Panc1 (cell line): ENCODE data around the gene CPLX1. TPM values are rescaled to one million over a fixed set of nuclear protein-coding genes. Genes with fewer than 3 reads are reported as not detected.

Experiments
- ATAC-seq: fragments of 200-7000 bp; cut with Tn5 transposase; 2 replicates; pipeline ENCODE4 v1.9.1; 2020; ENCODE audit warnings: mild to moderate bottlenecking, moderate library complexity
- BruUV-seq: library from RNA; stranded (reverse); fragments of 400-500 nt; replicated peaks from 2 replicates; lab custom pipeline; 2021; lab: Mats Ljungman, UMichigan
- CTCF ChIA-PET: fragments of 300-600 bp; sonication (Branson Sonifier 250); formaldehyde crosslinking; loops from one replicate; lab custom pipeline; 2022; ENCODE audit warnings: antibody characterized with exemption; lab: Charles Lee
- POLR2A ChIA-PET: fragments of 300-600 bp; sonication (Branson Sonifier 250); formaldehyde crosslinking; loops from one replicate; lab custom pipeline; 2022; ENCODE audit warnings: antibody characterized with exemption; lab: Charles Lee
- DNase-seq: peaks from one replicate; pipeline ENCODE4 v3.0.0-alpha.2; 2010; ENCODE audit warnings: low read depth, low spot score
- H3K27ac ChIP-seq: 2 replicates; pipeline ENCODE4 v1.5.1; 2011; ENCODE audit warnings: mild to moderate bottlenecking, low read length, inconsistent platforms
- H3K27me3 ChIP-seq: fragments of 200-500 bp; sonication (Bioruptor generic); 2 replicates; pipeline ENCODE4 v1.6.0; 2014; ENCODE audit warnings: low read length, inconsistent platforms; ENCODE audit not compliant: control insufficient read depth, insufficient read depth
- H3K36me3 ChIP-seq: fragments of 200-500 bp; sonication (Bioruptor generic); 2 replicates; pipeline ENCODE4 v1.5.1; 2014; ENCODE audit warnings: inconsistent platforms, mild to moderate bottlenecking, low read length, moderate library complexity; ENCODE audit not compliant: control insufficient read depth, insufficient read depth
- H3K4me1 ChIP-seq: 2 replicates; pipeline ENCODE4 v1.5.1; 2011; ENCODE audit warnings: inconsistent platforms, mild to moderate bottlenecking, low read length, moderate library complexity; ENCODE audit not compliant: control insufficient read depth, insufficient read depth
- H3K4me3 ChIP-seq, 2 experiments: 2 replicates each; pipeline ENCODE4 v1.5.1; 2011 to 2012; ENCODE audit warnings: low read depth in 2 of 2, low read length in 2 of 2, mild to moderate bottlenecking in 2 of 2, inconsistent platforms in 1 of 2, moderate library complexity in 1 of 2
- H3K9me3 ChIP-seq: fragments of 200-500 bp; sonication (Bioruptor generic); 2 replicates; pipeline ENCODE4 v1.5.1; 2014; ENCODE audit warnings: low read depth, mild to moderate bottlenecking, inconsistent platforms, low read length, moderate library complexity; ENCODE audit not compliant: control insufficient read depth, insufficient read depth
- POLR2AphosphoS5 ChIP-seq: IDR thresholded peaks from 2 replicates; pipeline ENCODE4 v1.6.1; 2012; ENCODE audit warnings: mild to moderate bottlenecking, low read depth, low read length, moderate library complexity
- SIN3A ChIP-seq: IDR thresholded peaks from 2 replicates; pipeline ENCODE4 v1.6.1; 2012; ENCODE audit warnings: low read depth, mild to moderate bottlenecking, low read length, moderate library complexity, borderline replicate concordance; ENCODE audit not compliant: insufficient read depth
- TCF7L2 ChIP-seq: IDR thresholded peaks from 2 replicates; pipeline ENCODE4 v1.6.1; 2011; ENCODE audit warnings: mild to moderate bottlenecking, low read depth, low read length, inconsistent platforms
- in situ Hi-C: cut with HindIII; loops from 2 replicates; pipeline ENCODE4 v1.10.0; 2016; ENCODE audit warnings: low sequenced_read_pairs, low pct_unique_long_range_greater_than_20kb
- intact Hi-C: fragments of 100-400 bp; cut with micrococcal nuclease; formaldehyde crosslinking; loops from one replicate; pipeline ENCODE4 v1.10.0; 2022; ENCODE audit not compliant: unreplicated experiment
- total RNA-seq: library from RNA; stranded (reverse); gene quantifications from one replicate; pipeline ENCODE4 v1.2.1, GENCODE V29; 2021; ENCODE audit not compliant: unreplicated experiment
- TF ChIP-seq, protein P1 (sequence below): fragments of 450-650 bp; IDR thresholded peaks from 2 replicates; pipeline ENCODE4 v1.5.1; 2017; ENCODE audit warnings: mild to moderate bottlenecking
- TF ChIP-seq, protein P2 (sequence below), 2 experiments: IDR thresholded peaks; 2 replicates each; pipeline ENCODE4 v1.6.1; 2011 to 2012; ENCODE audit warnings: low read depth in 2 of 2, control low read depth in 1 of 2, low read length in 1 of 2, mild to moderate bottlenecking in 1 of 2, moderate library complexity in 1 of 2; ENCODE audit not compliant: insufficient read depth in 1 of 2

The CPLX1 gene
- total RNA-seq, 1 experiment from 2014 or later = 6.7 TPM

DNA sequence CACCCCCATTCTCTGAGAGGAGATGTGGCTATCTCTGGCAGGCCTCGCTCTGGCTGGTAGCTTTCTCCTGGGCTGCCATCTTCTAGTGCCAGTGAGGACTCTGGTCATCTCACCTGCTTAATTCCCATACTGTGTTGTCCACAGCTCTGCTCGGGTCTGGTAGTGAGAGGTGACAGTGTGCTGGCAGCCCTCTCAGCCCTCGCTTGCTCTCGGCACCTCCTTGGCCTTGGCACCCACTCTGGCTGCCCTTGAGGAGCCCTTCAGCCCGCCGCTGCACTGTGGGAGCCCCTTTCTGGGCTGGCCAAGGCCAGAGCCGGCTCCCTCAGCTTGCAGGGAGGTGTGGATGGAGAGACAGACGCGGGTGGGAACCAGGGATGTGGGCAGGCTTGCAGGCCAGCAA, 52.7 kb downstream of the CPLX1 start:
- no peak overlapping the region for H3K27ac ChIP-seq
- DNase-seq = no peak
- no TSS peak for BruUV-seq
- ATAC-seq = no peak
- no peaks in the 10 kb centered on the region for H3K27me3 ChIP-seq
- H3K4me1 ChIP-seq = peaks cover 15% of the 10 kb centered on the region
- intact Hi-C loops = no loop called here
- CTCF ChIA-PET = no interaction called here
- TF ChIP-seq SIN3A (no peak), TCF7L2 (no peak), POLR2AphosphoS5 (no peak)
- TF ChIP-seq, protein P1, sequence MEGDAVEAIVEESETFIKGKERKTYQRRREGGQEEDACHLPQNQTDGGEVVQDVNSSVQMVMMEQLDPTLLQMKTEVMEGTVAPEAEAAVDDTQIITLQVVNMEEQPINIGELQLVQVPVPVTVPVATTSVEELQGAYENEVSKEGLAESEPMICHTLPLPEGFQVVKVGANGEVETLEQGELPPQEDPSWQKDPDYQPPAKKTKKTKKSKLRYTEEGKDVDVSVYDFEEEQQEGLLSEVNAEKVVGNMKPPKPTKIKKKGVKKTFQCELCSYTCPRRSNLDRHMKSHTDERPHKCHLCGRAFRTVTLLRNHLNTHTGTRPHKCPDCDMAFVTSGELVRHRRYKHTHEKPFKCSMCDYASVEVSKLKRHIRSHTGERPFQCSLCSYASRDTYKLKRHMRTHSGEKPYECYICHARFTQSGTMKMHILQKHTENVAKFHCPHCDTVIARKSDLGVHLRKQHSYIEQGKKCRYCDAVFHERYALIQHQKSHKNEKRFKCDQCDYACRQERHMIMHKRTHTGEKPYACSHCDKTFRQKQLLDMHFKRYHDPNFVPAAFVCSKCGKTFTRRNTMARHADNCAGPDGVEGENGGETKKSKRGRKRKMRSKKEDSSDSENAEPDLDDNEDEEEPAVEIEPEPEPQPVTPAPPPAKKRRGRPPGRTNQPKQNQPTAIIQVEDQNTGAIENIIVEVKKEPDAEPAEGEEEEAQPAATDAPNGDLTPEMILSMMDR = no peak
- H3K36me3 ChIP-seq = peaks cover 3% of the 10 kb centered on the region; the same call in 1 of the 2 replicates
- in situ Hi-C loops = no loop called here
- H3K9me3 ChIP-seq = no peaks in the 10 kb centered on the region
- POLR2A ChIA-PET = interaction anchor here (0.6 kb wide), 1 partner anchor 73 kb away, joined by 4 read pairs; no protein-coding TSS in a partner anchor
- no peak overlapping the region for H3K4me3 ChIP-seq

DNA sequence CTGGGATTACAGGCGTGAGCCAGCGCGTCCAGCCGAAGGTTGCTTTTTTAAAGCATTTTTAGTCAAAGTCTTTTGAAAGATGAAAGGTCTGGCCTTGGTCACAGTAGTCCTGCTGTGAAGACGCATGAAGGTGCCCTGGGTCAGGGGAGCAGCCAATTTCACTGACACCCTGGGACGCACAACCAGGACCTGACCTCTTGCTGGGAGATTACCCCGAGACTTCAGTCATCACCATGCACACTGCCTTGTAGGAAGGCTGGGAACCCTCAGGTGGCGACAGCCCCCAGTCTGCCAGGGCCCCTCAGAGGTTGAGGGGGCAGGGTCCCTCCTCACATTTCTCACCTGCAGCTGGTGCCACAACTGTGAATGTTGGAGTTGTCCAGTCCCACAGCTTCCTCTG, 53.2 kb downstream of the CPLX1 start:
- ATAC-seq = no peak
- Histone ChIP-seq H3K27ac (no peak overlapping the region), H3K4me1 (peaks cover 17% of the 10 kb centered on the region), H3K4me3 (no peak overlapping the region), H3K36me3 (peaks cover 4% of the 10 kb centered on the region; the same call in 1 of the 2 replicates), H3K27me3 (no peaks in the 10 kb centered on the region), H3K9me3 (no peaks in the 10 kb centered on the region)
- POLR2A ChIA-PET = interaction anchor here (0.6 kb wide), 1 partner anchor 73 kb away, joined by 4 read pairs; no protein-coding TSS in a partner anchor
- CTCF ChIA-PET = no interaction called here
- no TSS peak for BruUV-seq
- TF ChIP-seq, protein P2, sequence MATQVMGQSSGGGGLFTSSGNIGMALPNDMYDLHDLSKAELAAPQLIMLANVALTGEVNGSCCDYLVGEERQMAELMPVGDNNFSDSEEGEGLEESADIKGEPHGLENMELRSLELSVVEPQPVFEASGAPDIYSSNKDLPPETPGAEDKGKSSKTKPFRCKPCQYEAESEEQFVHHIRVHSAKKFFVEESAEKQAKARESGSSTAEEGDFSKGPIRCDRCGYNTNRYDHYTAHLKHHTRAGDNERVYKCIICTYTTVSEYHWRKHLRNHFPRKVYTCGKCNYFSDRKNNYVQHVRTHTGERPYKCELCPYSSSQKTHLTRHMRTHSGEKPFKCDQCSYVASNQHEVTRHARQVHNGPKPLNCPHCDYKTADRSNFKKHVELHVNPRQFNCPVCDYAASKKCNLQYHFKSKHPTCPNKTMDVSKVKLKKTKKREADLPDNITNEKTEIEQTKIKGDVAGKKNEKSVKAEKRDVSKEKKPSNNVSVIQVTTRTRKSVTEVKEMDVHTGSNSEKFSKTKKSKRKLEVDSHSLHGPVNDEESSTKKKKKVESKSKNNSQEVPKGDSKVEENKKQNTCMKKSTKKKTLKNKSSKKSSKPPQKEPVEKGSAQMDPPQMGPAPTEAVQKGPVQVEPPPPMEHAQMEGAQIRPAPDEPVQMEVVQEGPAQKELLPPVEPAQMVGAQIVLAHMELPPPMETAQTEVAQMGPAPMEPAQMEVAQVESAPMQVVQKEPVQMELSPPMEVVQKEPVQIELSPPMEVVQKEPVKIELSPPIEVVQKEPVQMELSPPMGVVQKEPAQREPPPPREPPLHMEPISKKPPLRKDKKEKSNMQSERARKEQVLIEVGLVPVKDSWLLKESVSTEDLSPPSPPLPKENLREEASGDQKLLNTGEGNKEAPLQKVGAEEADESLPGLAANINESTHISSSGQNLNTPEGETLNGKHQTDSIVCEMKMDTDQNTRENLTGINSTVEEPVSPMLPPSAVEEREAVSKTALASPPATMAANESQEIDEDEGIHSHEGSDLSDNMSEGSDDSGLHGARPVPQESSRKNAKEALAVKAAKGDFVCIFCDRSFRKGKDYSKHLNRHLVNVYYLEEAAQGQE (IDR thresholded peaks at IDR 0.05; ENCODE audit: insufficient read depth in 1 of 2, low read depth in 2 of 2, low read length in 1 of 2) = no peak
- TF ChIP-seq, protein P1 = no peak
- TF ChIP-seq TCF7L2 (no peak), POLR2AphosphoS5 (no peak), SIN3A (no peak)
- no peak for DNase-seq
- in situ Hi-C loops (no loop called here), intact Hi-C loops (no loop called here)
